Epithelial cell of proximal tubule (primary cell): Measurements from ENCODE around the gene MTO1. TPM values are rescaled to one million over a fixed set of nuclear protein-coding genes. Genes with fewer than 3 reads are reported as not detected.
A peak's percentile ranks its signal among the peaks of the same experiment; 100 is the strongest.
"Not testable (repeated sequence)": the region's sequence is repeated elsewhere in the genome, so short reads cannot be mapped to it uniquely, and the experiment has no call there.

ENCODE experiments used
- DNase-seq: peaks from one replicate; pipeline ENCODE4 v3.0.0-alpha.2; 2011; ENCODE audit warnings: low read depth
- H3K4me3 ChIP-seq: 2 replicates; pipeline ENCODE4 v1.5.1; 2011; ENCODE audit warnings: low read depth, mild to moderate bottlenecking, low read length
- total RNA-seq: library from RNA; depleted of rRNA; stranded (reverse); fragments of >200 nt; gene quantifications from 2 replicates; pipeline ENCODE4 v1.2.3, GENCODE V29; 2015
- TF ChIP-seq, protein P1 (sequence below): conservative IDR thresholded peaks from 2 replicates; pipeline ENCODE4 v1.5.1; 2012; ENCODE audit warnings: low read depth, mild to moderate bottlenecking, low read length

The MTO1 gene
- total RNA-seq, 1 donor from 2014 or later, result 23.5 TPM

DNA sequence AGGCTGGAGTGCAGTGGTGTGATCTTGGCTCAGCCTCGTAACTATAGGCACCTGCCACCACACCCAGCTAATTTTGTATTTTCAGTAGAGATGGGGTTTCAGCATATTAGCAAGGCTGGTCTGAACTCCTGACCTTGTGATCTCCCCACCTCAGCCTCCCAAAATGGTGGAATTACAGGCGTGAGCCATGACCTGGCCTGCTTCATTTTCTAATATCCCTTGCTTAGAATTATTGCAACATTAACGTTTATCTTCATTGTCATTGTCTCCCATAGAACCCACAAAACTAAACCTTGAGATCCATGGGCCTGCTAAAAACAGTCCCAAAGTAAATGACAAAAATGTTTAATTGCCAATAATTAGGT is 53.2 kb downstream of the MTO1 start:
- no peak for DNase-seq
- H3K4me3 ChIP-seq, result no peak overlapping the region
- TF ChIP-seq, protein P1, sequence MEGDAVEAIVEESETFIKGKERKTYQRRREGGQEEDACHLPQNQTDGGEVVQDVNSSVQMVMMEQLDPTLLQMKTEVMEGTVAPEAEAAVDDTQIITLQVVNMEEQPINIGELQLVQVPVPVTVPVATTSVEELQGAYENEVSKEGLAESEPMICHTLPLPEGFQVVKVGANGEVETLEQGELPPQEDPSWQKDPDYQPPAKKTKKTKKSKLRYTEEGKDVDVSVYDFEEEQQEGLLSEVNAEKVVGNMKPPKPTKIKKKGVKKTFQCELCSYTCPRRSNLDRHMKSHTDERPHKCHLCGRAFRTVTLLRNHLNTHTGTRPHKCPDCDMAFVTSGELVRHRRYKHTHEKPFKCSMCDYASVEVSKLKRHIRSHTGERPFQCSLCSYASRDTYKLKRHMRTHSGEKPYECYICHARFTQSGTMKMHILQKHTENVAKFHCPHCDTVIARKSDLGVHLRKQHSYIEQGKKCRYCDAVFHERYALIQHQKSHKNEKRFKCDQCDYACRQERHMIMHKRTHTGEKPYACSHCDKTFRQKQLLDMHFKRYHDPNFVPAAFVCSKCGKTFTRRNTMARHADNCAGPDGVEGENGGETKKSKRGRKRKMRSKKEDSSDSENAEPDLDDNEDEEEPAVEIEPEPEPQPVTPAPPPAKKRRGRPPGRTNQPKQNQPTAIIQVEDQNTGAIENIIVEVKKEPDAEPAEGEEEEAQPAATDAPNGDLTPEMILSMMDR, result no peak

- TF ChIP-seq, protein P1, result no peak
- no peak for DNase-seq
- H3K4me3 ChIP-seq, result no peak overlapping the region
Measured at GRCh38 chr6:73515204-73515655, 53.7 kb downstream of the MTO1 start.

DNA sequence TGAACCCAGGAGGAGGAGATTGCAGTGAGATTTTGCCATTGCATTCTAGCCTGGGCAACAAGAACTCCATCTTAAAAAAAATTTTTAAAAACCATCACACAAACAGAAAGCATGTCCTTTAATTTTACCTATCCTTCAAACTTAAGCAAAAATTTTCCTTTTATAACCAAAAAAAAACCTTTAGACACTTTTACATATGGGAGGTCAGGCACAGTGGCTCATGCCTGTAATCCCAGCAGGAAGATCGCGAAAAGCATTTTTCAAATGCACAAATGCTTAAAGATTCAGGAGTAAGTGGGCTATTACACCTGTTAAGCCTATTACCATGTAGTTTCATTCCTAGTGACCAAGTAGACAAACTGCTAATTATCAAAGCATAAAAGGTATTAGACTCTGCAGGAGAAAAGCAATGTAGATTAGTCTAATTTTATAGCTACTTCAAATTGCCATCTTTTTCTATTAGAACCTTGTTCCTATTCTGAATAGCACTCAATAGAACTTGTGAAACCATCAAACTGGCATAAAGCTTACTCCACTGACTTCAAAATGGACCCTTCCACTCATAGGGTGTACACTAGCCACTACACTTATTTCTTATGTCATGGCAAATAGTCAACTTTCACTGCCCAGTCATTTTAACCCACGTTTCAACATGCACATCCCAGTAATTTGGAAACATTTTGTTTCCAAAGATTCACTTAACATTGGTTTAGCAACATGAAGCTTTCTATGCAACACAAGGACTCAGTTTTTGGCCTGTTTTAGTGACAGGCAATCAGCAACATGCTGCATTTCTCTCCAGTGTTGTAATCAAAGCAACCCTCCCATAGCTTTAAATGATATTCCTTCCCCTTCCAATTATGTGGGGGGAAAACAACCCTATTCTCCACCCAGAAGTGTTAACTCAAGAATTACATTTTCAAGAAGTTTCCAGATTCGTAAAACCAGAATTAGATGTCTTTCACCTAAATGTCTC is 55.3 kb downstream of the MTO1 start:
- TF ChIP-seq, protein P1, result no peak
- H3K4me3 ChIP-seq, result peak overlapping the region; percentile 44
- no peak for DNase-seq

DNA sequence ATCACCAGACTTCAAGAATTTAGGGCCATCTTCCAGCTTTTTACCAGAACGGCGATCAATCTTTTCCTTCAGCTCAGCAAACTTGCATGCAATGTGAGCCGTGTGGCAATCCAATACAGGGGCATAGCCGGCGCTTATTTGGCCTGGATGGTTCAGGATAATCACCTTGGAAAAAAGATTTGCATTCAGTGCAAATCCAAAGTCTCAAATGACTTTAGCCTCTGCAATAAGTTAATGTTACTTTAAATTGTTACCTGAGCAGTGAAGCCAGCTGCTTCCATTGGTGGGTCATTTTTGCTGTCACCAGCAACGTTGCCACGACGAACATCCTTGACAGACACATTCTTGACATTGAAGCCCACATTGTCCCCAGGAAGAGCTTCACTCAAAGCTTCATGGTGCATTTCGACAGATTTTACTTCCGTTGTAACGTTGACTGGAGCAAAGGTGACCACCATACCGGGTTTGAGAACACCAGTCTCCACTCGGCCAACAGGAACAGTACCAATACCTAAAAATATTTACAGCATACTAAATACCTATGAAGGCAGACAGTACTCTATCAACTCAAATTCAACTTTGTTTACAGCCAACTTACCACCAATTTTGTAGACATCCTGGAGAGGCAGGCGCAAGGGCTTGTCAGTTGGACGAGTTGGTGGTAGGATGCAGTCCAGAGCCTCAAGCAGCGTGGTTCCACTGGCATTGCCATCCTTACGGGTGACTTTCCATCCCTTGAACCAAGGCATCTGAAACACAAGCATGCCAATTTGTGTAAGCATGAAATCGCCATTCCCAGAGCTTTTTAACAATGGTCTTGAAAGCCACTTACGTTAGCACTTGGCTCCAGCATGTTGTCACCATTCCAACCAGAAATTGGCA is 56.8 kb downstream of the MTO1 start:
- DNase-seq, result not testable (repeated sequence)

GRCh38 chr6:73518982-73519881 is 57.7 kb downstream of the MTO1 start:
- not testable (repeated sequence) for DNase-seq
- H3K4me3 ChIP-seq, result peak overlapping the region; percentile 69

More for the DNA sequence above, 56.8 kb downstream of the MTO1 start:
- H3K4me3 ChIP-seq, result peak overlapping the region; percentile 69

- no peak for DNase-seq
- peak overlapping the region; percentile 69 for H3K4me3 ChIP-seq
- TF ChIP-seq, protein P1, result no peak
Measured at GRCh38 chr6:73519926-73520687, 58.6 kb downstream of the MTO1 start.
